Common myeloid progenitor, CD34-positive (primary cell): Measurements from ENCODE around the gene DNAJC13.
A peak's percentile ranks its signal among the peaks of the same experiment; 100 is the strongest.
"Not testable (repeated sequence)": the region's sequence is repeated elsewhere in the genome, so short reads cannot be mapped to it uniquely, and the experiment has no call there.

Experiments used
- CTCF ChIA-PET: fragments of 350-600 bp; sonication (Branson Sonifier 250); formaldehyde crosslinking; loops from one replicate; lab custom pipeline; 2021; ENCODE audit warnings: antibody characterized with exemption; lab: Charles Lee
- POLR2A ChIA-PET: fragments of 350-600 bp; sonication (Branson Sonifier 250); formaldehyde crosslinking; loops from one replicate; lab custom pipeline; 2021; ENCODE audit warnings: antibody characterized with exemption; lab: Charles Lee
- DNase-seq, 3 donors: peaks; one replicate each; pipeline versions ENCODE4 v3.0.0 to v3.0.0-alpha.2; 2013
- H3K27ac ChIP-seq, 2 experiments: 1 replicate in 1 of 2; 2 replicates in 1 of 2; pipeline ENCODE4 v1.7.0; 2013; ENCODE audit warnings: inconsistent platforms in 2 of 2, low read length in 2 of 2, mild to moderate bottlenecking in 2 of 2, low read depth in 1 of 2, moderate library complexity in 1 of 2; ENCODE audit not compliant: severe bottlenecking in 2 of 2, insufficient read depth in 1 of 2, poor library complexity in 1 of 2
- H3K27me3 ChIP-seq, 5 experiments: replicated peaks in 2 of 5; 1 replicate in 3 of 5; 2 replicates in 2 of 5; pipeline versions ENCODE4 v1.6.1 to v1.7.0; 2013; ENCODE audit warnings: low read length in 4 of 5, mild to moderate bottlenecking in 2 of 5, moderate library complexity in 2 of 5, inconsistent platforms in 1 of 5; ENCODE audit not compliant: insufficient read depth in 5 of 5, control insufficient read depth in 4 of 5
- H3K36me3 ChIP-seq, 4 experiments: 1 replicate in 2 of 4; 2 replicates in 2 of 4; pipeline versions ENCODE4 v1.6.1 to v1.7.0; 2013; ENCODE audit warnings: low read length in 3 of 4, control low read depth in 1 of 4, mild to moderate bottlenecking in 1 of 4; ENCODE audit not compliant: control insufficient read depth in 4 of 4, insufficient read depth in 4 of 4
- H3K4me1 ChIP-seq, 4 experiments: 1 replicate in 3 of 4; 2 replicates in 1 of 4; pipeline versions ENCODE4 v1.6.1 to v1.7.1; 2013; ENCODE audit warnings: low read length in 3 of 4, mild to moderate bottlenecking in 3 of 4, control low read depth in 1 of 4, inconsistent platforms in 1 of 4, moderate library complexity in 1 of 4; ENCODE audit not compliant: control insufficient read depth in 4 of 4, insufficient read depth in 4 of 4; ENCODE audit errors: control extremely low read depth in 1 of 4
- H3K4me3 ChIP-seq, 7 experiments: 1 replicate in 4 of 7; 2 replicates in 3 of 7; pipeline versions ENCODE4 v1.5.1 to v1.7.0; 2013; ENCODE audit warnings: mild to moderate bottlenecking in 7 of 7, low read length in 6 of 7, moderate library complexity in 6 of 7, inconsistent platforms in 2 of 7, low read depth in 2 of 7, control low read depth in 1 of 7; ENCODE audit not compliant: insufficient read depth in 4 of 7, control insufficient read depth in 1 of 7; ENCODE audit errors: extremely low read depth in 1 of 7
- H3K9me3 ChIP-seq, 5 experiments: 1 replicate in 4 of 5; 2 replicates in 1 of 5; pipeline versions ENCODE4 v1.6.1 to v1.7.1; 2013; ENCODE audit warnings: low read length in 4 of 5, mild to moderate bottlenecking in 2 of 5, inconsistent platforms in 1 of 5, low read depth in 1 of 5, moderate library complexity in 1 of 5; ENCODE audit not compliant: control insufficient read depth in 4 of 5, insufficient read depth in 2 of 5; ENCODE audit errors: control extremely low read depth in 1 of 5
- WGBS: methylation state at CpG from one replicate; pipeline ENCODE4 v1.1.5; 2013; ENCODE audit not compliant: insufficient coverage; 5-methylcytosine and 5-hydroxymethylcytosine counted together

The DNAJC13 gene

DNA sequence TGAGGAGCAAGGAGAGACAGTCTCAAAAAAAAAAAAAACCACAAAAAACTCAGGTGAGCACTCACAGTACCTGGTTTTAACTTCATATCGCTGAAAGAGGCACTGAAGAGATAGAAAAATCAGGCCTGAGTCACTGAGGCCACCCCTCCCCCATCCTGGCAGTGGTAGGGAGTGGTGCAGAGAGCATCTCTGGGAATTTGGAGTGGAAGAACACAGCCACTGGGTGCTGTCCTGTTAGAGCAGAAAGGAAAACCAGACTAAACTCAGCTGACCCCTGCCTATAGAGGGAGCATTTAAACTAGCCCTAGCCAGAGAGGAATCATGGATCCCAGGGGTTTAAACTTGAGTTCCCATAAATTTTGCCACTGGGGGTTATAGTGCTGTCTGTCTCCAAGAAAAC, 22.2 kb upstream of the DNAJC13 start:
- CTCF ChIA-PET = interaction anchor here (1.0 to 9.4 kb wide), 3 partner anchors 44 to 136 kb away, joined by 3 to 137 read pairs (median 32); no protein-coding TSS in a partner anchor
- Histone ChIP-seq H3K36me3 (no peaks in the 10 kb centered on the region), H3K9me3 (no peaks in the 10 kb centered on the region), H3K4me3 (no peak overlapping the region), H3K27ac (no peak overlapping the region), H3K27me3 (no peaks in the 10 kb centered on the region), H3K4me1 (peaks cover 0 to 3% (median 1%) of the 10 kb centered on the region in 4 experiments)
- no peak for DNase-seq
- POLR2A ChIA-PET = no interaction called here
- no CpG with 5 or more reads among the region's 1 CpG for WGBS

DNA sequence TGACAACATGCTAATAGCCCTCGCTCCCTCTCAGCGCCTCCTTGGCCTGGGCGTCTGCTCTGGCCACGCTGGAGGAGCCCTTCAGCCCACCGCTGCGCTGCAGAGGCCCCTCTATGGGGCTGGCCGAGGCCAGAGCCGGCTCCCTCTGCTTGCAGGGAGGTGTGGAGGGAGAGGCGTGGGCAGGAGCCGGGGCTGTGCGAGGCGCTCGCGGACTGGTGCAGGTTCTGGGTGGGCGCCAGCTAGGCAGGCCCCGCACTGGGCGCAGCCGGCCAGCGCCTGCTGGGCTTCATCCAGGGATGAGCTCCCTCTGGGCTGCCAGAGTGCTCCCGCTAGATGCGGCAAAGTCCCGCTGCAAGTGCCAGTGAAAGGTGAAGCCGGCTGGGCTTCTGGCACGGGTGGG, 21.0 kb upstream of the DNAJC13 start:
- CTCF ChIA-PET = interaction anchor here (4.9 to 9.4 kb wide), 3 partner anchors 45 to 145 kb away, joined by 32 to 137 read pairs (median 34); no protein-coding TSS in a partner anchor
- H3K4me1 ChIP-seq = peaks cover 0 to 3% (median 1%) of the 10 kb centered on the region in 4 experiments
- no peaks in the 10 kb centered on the region for H3K36me3 ChIP-seq
- no peaks in the 10 kb centered on the region for H3K27me3 ChIP-seq
- POLR2A ChIA-PET = no interaction called here
- no peak overlapping the region for H3K4me3 ChIP-seq
- no peaks in the 10 kb centered on the region for H3K9me3 ChIP-seq
- H3K27ac ChIP-seq = no peak overlapping the region
- no peak for DNase-seq
- WGBS = 98% methylated on average over 24 of the region's 24 CpGs

DNA sequence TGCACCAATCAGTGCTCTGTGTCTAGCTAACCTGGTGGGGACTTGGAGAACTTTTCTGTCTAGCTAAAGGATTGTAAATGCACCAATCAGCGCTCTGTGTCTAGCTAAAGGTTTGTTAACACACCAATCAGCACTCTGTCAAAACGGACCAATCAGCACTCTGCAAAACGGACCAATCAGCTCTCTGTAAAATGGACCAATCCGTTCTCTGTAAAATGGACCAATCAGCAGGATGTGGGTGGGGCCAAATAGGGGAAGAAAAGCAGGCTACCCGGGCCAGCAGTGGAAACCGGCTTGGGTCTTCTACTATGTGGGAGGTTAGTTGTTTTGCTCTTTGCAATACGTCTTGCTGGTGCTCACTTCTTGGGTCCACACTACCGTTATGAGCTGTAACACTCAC, 20.5 kb upstream of the DNAJC13 start:
- peak in 2 of 3 donors; percentile 9 to 12 for DNase-seq
- CTCF ChIA-PET = interaction anchor here (1.3 to 9.4 kb wide), 5 partner anchors 40 to 145 kb away, joined by 4 to 137 read pairs (median 32); no protein-coding TSS in a partner anchor
- H3K4me1 ChIP-seq, H3K27me3 ChIP-seq, H3K9me3 ChIP-seq, H3K27ac ChIP-seq, H3K4me3 ChIP-seq, H3K36me3 ChIP-seq: not testable (repeated sequence)
- WGBS = 87% methylated on average over 8 of the region's 8 CpGs
- POLR2A ChIA-PET = interaction anchor here (0.5 kb wide), 1 partner anchor 870 kb away, joined by 3 read pairs; no protein-coding TSS in a partner anchor

DNA sequence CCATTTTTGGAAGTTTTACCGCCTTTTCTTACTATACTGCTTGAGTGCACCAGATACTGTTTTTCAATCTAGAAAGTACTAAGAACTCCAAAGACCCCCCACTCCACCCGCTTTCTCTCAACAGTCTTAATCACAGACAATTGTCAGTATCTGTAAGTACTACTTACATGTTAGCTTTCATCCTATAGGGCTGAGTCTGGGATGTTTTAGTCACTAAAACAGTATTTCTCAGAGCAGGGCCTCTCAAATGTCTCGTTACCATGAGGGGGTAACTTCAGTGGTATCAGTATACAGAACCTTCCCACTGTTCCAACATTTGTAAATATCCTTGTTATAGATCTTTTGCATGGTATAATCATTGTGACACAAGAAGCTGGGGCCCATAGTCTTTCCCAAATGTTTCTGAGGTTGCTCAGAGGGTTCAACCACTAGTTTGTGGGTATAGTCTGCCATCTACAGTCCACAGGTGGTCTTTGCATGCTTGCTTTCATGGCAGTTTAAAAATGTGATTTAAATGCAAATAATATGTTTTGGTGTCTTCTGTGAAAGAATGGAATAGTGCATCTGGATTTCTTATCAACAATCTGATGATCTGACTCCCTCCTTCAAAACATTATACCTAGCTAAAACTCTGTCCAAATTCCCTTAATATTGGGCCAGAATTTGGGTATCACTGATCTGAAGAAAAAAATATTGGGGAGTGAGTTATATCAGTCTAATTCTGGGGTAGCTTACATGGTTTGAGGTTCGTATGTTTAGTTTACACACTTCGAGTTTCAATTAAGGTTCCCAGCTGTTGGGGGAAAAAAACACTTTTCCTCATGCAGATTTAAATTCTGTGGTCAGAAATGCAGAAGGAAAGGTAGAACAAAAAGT, 18.0 kb upstream of the DNAJC13 start:
- 57% methylated on average over 4 of the region's 5 CpGs for WGBS
- CTCF ChIA-PET = interaction anchor here (0.7 to 9.4 kb wide), 14 partner anchors 10 to 1366 kb away, joined by 3 to 137 read pairs (median 4); no protein-coding TSS in a partner anchor
- POLR2A ChIA-PET = no interaction called here
- DNase-seq = peak; percentile 57 to 77 (median 69)
- Histone ChIP-seq H3K9me3 (no peaks in the 10 kb centered on the region), H3K36me3 (no peaks in the 10 kb centered on the region), H3K4me1 (peaks cover 0 to 4% (median 1%) of the 10 kb centered on the region in 4 experiments), H3K27ac (no peak overlapping the region), H3K4me3 (no peak overlapping the region), H3K27me3 (no peaks in the 10 kb centered on the region)

DNA sequence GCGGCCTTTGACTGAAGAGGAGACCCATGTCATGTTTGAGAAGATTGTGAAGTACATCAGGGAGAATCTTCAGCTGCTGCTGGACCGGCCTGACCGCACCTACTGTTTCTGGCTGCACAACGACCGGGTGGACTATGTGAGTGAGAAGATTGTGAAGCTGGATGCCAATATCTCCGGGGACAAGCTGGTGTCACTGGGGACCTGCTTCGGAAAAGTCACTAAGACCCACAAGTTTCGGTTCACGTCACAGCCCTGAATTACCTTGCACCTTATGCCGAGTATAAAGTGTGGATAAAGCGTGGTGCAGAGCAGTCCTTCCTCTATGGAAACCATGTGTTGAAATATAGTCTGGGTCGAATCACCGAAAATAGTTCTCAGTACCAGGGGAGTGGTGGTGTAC, 16.0 kb upstream of the DNAJC13 start:
- Histone ChIP-seq H3K27ac (no peak overlapping the region), H3K36me3 (no peaks in the 10 kb centered on the region), H3K9me3 (no peaks in the 10 kb centered on the region), H3K4me1 (peaks cover 0 to 14% (median 4%) of the 10 kb centered on the region in 4 experiments), H3K4me3 (no peak overlapping the region), H3K27me3 (no peaks in the 10 kb centered on the region)
- ChIA-PET POLR2A (no interaction called here), CTCF (interaction anchor here (0.7 to 9.4 kb wide), 4 partner anchors 11 to 146 kb away, joined by 3 to 137 read pairs (median 4); no protein-coding TSS in a partner anchor)
- 99% methylated on average over 13 of the region's 13 CpGs for WGBS
- DNase-seq = no peak

DNA sequence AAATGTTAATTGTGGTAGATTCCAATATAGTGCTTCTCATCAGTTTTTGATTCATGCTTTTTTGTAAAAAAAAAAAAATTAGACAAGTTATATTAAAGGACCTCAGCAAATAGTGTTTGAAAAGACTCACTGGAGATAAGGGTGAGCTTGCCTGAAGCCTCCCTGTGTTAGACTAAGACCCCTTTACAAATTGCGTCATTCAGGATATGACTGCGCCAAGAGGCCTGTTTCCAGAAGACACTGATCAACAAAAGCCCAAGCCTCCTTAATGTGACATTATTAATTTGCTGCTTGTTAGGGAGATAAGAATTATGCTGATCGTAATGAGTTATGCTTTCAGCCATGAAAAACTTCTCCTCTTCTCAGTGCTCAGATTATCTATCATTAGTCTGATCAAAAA, 13.0 kb upstream of the DNAJC13 start:
- H3K27ac ChIP-seq = no peak overlapping the region
- H3K27me3 ChIP-seq = no peaks in the 10 kb centered on the region
- H3K36me3 ChIP-seq = no peaks in the 10 kb centered on the region
- no peaks in the 10 kb centered on the region for H3K9me3 ChIP-seq
- WGBS = 100% methylated on average over 1 of the region's 3 CpGs
- peaks cover 0 to 14% (median 4%) of the 10 kb centered on the region in 4 experiments for H3K4me1 ChIP-seq
- ChIA-PET POLR2A (no interaction called here), CTCF (interaction anchor here (0.6 to 2.0 kb wide), 5 partner anchors 53 to 611 kb away, joined by 3 to 4 read pairs (median 4); no protein-coding TSS in a partner anchor)
- DNase-seq = peak in 2 of 3 donors; percentile 28 to 46
- H3K4me3 ChIP-seq = no peak overlapping the region

DNA sequence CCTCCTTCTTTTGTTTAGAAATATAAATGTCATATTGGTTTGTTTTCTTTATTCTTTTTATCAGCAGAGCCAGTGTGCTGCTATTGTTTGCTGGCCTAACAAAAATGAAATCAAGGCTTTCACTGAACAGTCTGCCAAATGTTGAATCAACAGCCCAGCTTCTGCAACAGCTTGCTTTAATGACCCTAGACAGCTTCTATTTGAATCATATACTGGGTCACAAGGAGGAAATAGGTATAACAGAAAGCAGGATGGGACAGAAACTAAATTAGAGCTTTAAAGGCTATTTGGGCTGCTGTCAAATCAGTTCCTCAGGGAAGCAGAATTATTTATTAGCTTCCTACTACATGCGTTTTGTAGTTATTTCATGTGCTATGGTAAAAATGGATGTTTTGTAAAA, 12.1 kb upstream of the DNAJC13 start:
- no CpG with 5 or more reads among the region's 1 CpG for WGBS
- Histone ChIP-seq H3K4me1 (peaks cover 0 to 11% (median 2%) of the 10 kb centered on the region in 4 experiments), H3K4me3 (no peak overlapping the region), H3K27ac (no peak overlapping the region), H3K27me3 (no peaks in the 10 kb centered on the region), H3K36me3 (no peaks in the 10 kb centered on the region), H3K9me3 (no peaks in the 10 kb centered on the region)
- ChIA-PET POLR2A (no interaction called here), CTCF (interaction anchor here (0.7 to 2.0 kb wide), 4 partner anchors 9 to 150 kb away, joined by 3 to 4 read pairs (median 4); no protein-coding TSS in a partner anchor)
- no peak for DNase-seq
